Measurements from ENCODE around the gene POLR3A.

The POLR3A gene

DNA sequence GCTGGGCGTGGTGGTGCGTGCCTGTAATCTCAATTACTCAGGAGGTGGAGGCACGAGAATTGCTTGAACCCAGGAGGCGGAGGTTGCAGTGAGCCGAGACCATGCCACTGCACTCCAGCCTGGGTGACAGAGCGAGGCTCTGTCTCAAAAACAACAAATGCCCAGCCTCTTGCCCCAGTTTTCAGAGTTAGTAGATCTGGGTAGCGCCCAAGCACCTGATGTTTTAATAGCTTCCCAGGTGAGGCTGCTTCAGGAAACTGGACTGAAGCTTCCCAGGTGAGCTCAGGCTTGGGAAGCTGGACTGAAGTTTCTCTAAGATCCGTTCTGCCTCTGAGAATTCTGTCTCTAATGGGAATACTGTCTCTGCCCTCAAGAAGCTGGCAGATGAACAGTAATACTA, 16.5 kb upstream of the POLR3A start:
- no peak for DNase-seq

DNA sequence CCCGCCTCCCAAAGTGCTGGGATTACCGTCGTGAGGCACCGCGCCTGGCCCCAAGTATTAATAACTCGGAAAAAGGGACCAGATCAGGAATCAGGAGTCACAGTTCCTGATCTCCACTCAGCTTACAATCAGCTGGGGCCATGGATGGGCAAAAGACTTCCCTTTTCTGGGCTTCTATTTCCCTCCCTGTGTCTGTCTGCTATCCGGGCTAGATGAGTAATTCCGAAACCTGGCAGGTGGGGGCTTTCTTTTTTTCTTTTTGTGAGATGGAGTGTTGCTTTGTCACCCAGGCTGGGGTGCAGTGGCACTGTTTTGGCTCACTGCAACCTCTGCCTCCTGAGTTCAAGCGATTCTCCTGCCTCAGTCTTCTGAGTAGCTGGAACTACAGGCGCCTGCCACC, 15.9 kb upstream of the POLR3A start:
- DNase-seq, result peak; percentile 42

DNA sequence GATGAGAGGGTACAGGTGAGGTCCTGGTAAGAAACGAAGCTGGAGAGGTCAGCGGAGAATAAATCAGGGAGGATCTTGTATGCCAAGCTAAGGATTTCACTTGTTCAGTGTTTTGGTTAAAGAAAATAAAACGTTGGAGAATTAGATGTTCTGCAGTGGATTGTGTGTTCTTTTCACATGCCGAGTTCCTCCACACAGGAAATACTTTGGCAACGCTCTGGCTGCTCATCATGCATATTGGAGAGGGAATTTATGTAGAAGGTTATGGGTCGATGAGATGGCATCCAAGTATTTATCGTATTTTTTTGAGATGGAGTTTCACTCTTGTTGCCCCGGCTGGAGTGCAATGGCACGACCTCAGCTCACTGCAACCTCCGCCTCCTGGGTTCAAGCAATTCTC, 15.4 kb upstream of the POLR3A start:
- no peak for DNase-seq

DNA sequence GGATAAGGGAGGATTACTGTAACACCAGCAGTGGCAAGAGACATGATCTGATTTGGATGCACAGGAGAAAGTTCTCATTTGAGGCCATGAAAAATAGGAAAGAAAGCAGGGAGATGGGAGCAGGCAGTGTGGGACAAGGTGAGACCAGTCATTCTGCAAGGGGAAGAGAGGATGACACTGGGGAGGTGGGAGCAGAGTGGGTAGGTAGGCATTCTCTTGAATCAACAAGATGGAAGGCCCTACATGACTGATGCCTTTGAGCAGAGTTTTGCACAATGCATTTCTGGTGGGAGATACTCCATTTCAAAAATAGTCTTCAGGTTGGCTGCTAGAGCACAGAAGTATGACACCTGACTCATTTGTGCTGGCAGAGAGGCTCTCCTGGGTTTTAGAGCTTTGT, 14.9 kb upstream of the POLR3A start:
- DNase-seq, result peak; percentile 16

DNA sequence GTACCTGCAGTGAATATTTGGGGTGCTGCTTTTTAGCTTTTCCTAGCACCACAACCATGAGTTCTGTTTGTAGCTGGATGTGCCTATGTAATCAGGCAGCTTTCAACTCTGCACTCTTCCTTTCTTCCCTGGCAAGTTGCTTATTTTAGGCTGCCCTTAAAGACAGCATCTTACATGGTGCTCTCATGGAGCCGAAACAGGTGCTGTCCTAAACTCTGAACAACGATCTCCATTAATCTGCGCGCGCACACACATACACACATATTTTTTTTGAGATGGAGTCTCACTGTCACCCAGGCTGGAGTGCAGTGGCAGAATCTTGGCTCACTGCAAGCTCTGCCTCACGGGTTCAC, 13.4 kb upstream of the POLR3A start:
- DNase-seq, result peak; percentile 19

DNA sequence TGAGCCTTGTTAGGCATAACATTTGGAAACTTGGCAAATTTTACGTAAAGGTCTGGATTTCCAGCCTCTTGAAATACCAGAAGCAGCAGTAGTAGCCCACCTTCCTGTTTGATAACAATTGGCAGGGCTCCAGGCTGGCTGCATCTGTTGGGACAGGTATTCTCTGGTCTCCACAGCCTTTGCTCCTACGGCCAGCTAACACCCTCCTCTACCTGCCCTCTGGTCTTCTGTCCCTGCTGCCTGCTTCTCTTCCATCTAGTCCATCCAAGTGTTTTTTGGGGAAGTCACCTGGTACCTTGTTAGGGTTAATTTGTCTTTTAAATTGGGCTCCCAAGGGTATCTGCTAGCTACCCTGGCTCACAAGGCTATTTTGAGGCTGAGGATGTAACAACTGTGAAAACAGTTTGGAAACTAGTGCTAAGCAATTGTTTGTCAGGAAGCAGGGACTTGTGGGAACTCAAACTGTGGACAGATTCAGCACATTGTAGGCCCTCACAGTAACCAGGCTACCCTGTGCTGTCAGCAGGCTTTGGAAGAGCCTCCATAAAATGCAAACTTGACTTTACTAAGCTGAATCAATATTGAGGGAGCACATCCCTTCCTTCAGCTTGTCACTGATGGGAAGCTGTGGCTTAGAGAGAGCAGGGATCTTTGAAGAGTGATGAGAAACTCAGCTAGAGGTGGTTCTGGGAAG, 12.9 kb upstream of the POLR3A start:
- DNase-seq, result peak; percentile 30

DNA sequence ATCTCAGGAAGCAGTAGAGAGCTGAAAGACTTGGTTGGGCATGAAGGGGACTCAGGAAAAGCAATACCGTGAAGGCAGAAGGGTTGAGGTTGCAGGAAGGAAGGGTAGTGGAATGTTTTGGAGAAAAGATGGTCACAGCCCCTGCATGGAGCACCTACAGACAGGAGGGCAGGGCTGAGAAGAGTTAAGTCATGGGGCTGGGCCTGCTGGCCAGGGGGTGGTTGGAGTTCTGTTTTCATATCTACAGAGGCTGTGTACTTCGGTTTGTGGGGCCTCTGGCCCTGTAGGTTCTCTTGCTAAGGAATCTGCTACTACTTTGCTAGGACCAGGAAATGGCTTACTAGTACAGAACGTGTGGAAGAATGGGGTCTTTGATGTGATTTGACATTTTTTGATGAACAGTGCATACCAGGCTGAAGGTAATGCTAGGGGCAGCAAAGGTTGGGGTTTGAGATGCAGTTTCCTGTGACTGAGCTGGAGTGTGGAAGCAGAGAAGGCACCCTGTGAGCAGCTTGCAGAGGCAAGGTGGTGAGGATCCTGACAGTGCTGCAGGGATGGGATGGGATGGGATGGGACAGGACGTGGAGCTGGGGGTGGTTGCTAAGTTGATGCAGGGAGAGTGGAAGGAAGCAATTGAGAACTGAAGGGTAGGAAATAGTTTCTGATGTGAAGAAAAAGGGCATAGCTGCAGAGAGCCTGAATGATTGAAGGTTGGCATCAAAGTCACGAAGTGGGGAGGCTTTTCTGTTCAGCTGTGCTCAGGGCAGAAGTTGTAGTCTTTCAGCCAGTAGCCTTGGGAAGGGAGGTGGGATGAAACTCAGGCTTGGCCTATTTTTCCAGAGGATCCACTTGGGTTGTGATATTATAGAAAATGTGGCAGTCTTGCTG, 12.1 kb upstream of the POLR3A start:
- peak; percentile 12 for DNase-seq

DNA sequence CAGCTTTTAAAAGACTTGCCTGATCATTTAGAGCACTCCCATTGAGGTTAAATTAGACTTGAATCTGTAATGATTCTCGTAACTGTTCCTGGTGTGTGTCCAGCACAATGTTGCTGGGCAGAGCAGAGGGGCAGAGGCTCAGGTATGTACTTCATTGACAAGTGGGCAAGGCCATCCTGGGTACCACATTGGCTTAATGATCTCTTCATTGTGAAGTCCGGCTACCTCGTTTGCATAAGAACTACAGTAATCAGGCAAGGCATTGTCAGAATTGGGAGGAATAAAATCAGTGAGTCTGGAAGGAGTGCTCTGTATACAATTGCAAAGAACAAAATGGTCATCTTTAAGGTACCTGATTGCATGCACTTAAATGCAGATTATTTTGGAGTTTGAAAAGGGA, 10.4 kb upstream of the POLR3A start:
- no peak for DNase-seq

DNA sequence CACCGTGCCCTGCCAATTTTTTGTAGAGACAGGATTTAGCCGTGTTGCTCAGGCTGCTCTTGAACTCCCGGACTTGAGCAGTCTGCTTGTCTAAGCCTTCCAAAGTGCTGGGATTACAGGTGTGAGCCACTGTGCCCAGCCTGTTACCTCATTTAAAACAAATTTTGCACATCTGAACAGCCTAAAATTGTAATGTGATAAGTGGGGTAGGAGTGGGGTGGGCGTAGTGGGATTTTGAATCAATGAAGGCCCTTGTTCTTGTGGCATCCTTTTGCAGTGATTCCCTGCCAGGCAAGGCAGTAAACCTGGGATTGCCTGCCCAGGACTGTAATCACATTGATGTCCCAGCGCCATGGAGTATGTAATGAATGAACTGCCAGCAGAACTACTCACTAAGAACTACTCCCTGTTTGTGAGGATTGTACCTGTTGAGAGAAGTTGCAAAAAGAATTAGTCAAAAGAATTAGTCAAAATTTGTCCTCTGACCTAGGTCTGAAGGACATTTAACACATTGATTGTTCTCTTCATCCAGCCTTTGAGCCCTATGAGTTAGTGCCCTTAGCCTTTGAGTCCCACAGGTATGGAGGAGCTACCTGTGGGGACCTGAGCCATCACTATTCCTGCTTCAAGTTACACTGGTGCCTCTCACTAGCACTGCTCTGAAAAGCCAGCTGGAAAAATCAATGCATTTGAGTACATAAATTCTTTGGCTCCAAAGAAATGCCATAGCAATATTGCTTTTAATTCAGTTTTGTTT, 9.7 kb upstream of the POLR3A start:
- peak; percentile 11 for DNase-seq

DNA sequence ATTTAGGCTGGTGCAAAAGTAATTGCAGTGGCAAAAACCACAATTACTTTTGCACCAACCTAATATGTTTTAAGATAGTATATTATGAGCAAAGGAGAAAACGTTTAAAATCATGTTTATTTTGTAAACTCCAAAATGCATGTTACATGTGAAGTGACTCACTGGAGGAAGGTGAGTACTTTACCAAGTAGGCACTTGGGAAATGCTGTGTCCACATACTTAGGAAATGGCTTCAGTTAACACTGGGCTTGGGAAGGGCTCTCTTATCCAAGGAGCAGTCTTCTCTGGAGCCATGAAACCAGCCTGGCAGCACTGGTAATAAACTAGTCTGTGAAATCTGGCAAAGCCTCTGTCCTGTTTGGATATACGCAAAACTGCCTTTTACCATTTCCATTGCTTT, 8.8 kb upstream of the POLR3A start:
- DNase-seq, result no peak

DNA sequence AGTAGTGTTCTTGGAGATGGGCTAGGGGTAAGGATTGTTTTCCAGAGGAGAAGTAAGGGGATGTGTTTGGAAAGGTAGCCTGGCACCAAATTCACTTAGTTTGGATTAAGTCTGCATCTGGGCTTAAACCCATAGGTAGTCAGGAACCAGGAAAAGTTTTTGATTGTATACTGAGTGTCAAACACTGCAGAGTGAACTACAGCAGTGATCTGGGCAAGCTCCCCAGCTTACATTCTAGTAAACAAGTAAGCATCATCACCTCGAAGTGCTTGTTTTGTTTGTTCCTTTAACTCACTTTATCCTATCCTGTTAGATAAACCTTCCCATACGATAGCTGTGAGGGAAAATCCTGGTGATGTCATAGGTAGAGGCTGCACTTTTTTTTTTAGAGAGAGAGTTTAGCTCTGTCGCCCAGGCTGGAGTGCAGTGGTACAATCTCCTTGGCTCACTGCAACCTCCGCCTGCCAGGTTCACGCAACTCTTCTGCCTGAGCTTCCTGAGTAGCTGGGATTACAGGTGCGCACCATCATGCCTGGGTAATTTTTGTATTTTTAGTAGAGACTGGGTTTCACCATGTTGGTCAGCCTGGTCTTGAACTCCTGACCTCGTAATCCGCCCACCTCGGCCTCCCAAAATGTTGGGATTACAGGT, 6.7 kb upstream of the POLR3A start:
- DNase-seq, result no peak

DNA sequence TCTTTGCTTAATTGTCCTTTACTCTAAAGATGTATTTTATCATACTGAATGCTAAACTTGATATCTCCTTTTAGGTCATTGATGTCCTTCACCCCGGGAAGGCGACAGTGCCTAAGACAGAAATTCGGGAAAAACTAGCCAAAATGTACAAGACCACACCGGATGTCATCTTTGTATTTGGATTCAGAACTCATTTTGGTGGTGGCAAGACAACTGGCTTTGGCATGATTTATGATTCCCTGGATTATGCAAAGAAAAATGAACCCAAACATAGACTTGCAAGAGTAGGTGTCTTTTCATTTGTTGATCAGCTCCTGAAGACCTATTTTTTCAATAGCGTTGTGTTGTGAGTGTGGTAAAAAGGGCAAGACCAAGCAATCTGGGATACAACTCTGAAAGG, 6.1 kb upstream of the POLR3A start:
- no peak for DNase-seq

DNA sequence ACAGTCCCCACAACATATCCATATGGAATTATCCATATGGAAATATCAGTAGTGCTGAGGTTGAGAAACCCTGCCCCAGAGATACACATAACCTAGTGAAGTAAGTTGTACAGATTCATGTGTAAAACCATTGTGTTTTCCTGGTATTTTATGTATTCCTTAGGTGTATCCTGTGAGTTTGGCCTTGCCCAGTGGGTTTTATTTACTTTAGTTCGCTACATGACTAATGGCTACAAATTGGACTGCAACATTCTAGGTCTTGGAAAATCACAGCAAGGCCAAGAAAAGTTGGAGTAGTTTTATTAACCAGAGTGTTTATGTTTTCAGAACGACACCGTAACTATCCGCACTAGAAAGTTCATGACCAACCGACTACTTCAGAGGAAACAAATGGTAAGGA, 5.7 kb upstream of the POLR3A start:
- DNase-seq, result no peak

DNA sequence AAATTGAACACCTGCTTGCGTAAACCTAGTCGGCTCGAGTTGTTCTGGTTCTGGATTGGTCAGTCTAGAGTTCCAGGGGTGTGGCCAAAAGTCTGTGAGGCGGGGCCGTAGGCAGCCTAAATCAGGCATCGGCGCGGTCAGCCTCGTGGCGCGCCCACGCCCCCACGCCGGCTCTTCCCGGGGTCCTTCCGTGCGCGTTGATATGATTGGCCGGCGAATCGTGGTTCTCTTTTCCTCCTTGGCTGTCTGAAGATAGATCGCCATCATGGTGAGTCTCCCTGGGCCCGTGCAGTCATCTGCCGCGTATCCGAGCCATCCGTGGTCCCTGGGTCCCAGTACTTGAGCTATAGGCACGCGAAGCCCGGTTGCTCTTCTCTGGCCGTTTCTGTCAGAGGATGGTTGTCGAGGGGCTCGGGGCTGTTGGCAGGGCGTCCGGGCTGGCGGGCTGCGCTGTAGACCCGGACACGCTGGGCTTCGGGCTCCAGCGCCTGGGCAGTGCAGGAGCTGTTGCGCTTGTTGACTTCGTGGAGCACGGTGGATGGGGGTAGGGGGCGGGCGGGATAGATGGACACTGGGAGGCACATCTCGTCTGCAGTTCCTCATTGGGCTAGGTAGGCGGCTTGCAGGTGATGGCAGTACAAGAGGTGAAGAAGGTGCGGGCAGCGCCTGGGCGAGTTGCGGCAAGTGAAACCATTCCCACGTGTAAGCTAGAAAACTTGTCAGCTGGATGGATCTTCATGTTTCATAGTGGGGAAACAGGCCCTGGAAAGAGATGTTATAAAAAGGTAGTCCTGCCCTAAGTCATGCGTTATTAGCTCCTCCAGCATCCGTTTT, 4.5 kb upstream of the POLR3A start, which contains the start of gene RPS24:
TSS of gene RPS24 (plus strand) at position 227 of the 834 bp plus-strand sequence. CDS start at position 266, 39 bp downstream.
- DNase-seq, result peak; percentile 95

DNA sequence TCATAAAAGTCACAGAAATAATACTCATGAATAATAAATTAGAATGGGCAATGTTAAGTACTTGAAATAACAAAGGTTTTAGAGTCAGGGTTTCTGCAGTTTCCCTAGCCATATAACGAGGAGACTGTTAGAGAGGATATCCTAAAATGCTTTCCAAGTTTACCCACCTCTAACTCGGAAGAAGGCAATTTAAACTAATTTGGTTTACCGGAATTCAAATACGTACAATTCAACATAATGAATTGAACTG, 4.0 kb upstream of the POLR3A start:
- no peak for DNase-seq

DNA sequence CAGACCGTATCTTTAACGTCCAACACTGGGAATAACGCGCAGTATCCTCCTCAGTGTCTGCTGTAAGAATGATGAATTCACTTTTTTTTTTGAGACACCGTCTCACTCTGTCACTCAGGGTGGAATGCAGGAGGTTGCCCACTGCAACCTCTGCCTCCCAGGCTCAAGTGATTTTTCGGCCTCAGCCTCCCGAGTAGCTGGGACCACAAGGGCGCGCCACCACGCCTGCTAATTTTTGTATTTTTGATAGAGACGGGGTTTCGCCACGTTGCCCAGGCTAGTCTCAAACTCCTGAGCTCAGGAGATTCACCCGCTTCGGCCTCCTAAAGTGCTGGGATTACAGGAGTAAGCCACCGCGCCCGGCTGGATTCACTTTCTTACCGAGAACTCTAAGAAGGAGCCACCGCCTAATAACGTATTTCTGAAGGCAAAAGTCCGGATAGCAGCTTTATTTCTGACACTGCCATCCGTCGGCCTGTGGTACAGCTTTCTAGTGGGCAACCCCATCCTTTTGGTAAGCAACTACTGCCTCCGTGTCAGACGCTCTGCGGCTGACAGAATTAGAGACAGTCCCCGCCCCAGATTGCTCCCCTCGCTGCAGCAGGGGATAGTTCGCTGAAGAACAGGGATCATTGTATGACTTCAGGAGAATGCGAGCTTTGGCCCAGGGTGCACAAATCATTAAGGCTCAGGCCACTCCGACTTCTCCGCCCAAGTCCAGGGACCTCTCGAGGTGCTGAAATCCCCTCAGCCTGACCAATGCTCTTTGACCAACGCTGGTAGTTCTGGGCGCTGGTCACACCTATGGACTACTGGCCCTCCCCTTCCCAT, 662 bp downstream of the POLR3A start:
- peak; percentile 34 for DNase-seq

DNA sequence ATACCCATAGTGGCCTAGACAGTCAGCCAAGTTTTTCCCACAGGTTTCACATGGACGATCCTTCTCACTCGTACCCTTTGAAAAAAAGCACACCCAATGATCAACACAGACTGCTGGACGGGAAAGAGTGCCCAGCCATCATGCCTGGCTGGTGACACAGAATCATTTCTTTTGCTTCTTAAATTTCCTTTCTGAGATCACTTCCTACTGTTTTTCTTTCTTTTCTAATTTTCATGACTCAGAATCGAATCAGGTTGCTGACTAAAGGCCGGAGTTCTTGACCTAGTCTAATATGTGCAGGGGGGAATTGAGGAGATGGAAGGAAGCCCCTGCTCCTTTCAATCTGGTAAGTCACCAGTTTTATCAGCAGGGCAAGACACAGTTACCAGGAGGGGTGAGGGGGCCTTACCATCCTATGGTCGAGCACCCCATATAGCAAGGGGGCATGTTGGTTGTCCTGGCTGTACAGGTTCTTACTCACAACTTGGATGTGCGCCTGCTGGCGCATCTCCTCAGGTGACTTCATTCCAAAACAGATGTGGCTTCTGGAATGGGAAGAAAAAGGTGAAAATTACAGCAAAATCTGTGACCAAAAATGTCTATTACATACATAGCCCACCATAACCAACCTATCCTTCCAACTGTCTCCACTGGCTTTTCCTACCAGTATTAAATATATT, 3.5 kb downstream of the POLR3A start:
- DNase-seq, result no peak

DNA sequence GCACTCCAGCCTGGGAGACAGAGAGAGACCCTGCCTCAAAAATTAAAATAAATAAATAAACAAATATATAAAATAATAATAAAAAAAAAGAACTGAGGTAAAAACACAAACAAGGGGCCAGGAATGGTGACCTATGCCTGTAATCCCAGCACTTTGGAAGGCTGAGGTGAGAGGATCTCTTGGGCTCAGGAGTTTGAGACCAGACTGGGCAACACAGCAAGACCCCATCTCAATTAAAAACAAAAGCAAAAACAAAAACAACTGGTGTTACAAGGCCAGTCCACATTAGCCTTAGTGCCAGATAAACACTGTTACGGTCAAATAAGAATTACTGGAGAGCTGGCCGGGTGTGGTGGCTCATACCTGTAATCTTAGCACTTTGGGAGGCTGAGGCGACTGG, 5.6 kb downstream of the POLR3A start:
- DNase-seq, result no peak

DNA sequence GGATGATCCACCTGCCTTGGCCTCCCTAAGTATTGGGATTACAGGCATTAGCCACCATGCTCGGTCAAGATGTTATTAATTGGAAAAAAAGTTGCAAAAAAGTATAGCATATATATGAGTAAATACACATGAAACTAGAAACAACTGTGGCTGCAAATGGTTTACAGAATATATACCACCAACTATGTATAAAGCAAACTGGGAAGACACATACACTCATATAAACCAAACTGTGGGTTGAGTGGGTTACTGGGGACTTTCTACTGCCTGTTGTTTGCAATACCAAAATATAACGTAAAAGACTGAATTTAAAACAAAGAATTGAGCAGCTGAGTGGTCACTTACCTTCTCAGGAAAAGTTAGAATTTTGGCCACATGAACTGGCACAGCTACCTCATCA, 8.1 kb downstream of the POLR3A start:
- DNase-seq, result no peak

DNA sequence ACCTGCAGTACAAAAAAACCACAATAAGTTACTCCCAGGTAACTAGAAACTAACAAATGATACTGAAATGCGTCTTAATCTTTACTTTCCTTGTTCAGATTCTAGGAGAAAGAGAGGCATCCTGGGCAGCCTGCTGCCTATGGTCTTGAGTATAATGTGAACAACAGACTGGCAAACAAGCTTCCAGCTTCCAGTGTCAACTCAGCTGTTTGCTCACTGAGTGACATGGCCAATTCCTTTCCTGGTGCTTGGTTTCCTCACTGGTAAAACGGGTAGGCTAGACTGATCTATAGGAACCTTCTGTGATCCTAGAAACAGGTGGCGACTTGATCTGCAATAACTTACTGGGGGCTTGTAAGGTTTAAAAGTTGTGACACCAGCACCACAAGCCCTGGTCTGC, 10.1 kb downstream of the POLR3A start:
- DNase-seq, result no peak

DNA sequence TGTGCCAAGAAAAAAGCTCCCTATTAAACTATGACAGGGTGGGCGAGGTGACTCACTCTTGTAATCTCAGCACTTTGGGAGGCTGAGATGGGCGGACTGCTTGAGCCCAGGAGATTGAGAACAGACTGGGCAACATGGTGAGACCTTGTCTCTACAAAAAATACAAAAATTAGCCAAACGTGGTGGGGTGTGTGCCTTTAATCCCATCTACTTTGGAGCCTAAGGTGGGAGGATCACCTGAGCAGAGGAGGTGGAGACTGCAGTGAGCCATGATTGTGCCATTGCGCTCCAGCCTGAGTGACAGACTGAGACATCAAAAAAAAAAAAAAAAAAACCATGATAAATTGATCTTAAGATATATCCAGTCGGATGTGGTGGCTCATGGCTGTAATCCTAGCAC, 11.5 kb downstream of the POLR3A start:
- no peak for DNase-seq
